HEK293 (cell line): Measurements from ENCODE around the gene CDK6.

Experiments
- CTCF ChIA-PET: fragments of 350-600 bp; formaldehyde crosslinking; extraction: SDS; loops from one replicate; lab custom pipeline; 2021; ENCODE audit warnings: antibody characterized with exemption; lab: Yijun Ruan, JAX
- POLR2A ChIA-PET: fragments of 300-600 bp; formaldehyde crosslinking; extraction: SDS; loops from one replicate; lab custom pipeline; 2020; ENCODE audit warnings: antibody characterized with exemption, inconsistent platforms; lab: Yijun Ruan, JAX
- H3K27ac ChIP-seq: fragments of 200-500 bp; sonication (Bioruptor generic); 2 replicates; pipeline ENCODE4 v1.5.1; 2014; ENCODE audit warnings: low read depth, low read length, control low read depth, inconsistent platforms; ENCODE audit errors: extremely low read depth
- H3K36me3 ChIP-seq, 2 experiments: fragments of 200-500 bp in 1 of 2; sonication (Bioruptor generic) in 1 of 2; 1 replicate in 1 of 2; 2 replicates in 1 of 2; pipeline ENCODE4 v1.5.1; 2014 to 2017; ENCODE audit warnings: inconsistent platforms in 2 of 2, low read length in 2 of 2; ENCODE audit not compliant: control insufficient read depth in 2 of 2, insufficient read depth in 1 of 2
- H3K4me1 ChIP-seq: fragments of 200-500 bp; sonication (Bioruptor generic); 2 replicates; pipeline ENCODE4 v1.5.1; 2014; ENCODE audit warnings: mild to moderate bottlenecking, low read length, inconsistent platforms; ENCODE audit not compliant: control insufficient read depth, insufficient read depth
- H3K4me3 ChIP-seq: 2 replicates; pipeline ENCODE4 v1.5.1; 2011; ENCODE audit warnings: low read depth, mild to moderate bottlenecking, control low read depth, low read length, moderate library complexity
- H3K9me3 ChIP-seq: fragments of 200-500 bp; sonication (Bioruptor generic); 2 replicates; pipeline ENCODE4 v1.5.1; 2014; ENCODE audit warnings: low read depth, low read length, inconsistent platforms; ENCODE audit not compliant: control insufficient read depth, insufficient read depth
- GFI1B ChIP-seq: fragments of 450-650 bp; formaldehyde crosslinking; IDR thresholded peaks from 2 replicates; pipeline ENCODE4 v1.5.1; 2016; ENCODE audit warnings: missing biosample characterization, missing genetic modification characterization
- YY1 ChIP-seq: fragments of 450-650 bp; formaldehyde crosslinking; IDR thresholded peaks from 2 replicates; pipeline ENCODE4 v1.5.1; 2018; ENCODE audit warnings: missing biosample characterization, missing genetic modification characterization
- ZBTB21 ChIP-seq: fragments of 450-650 bp; formaldehyde crosslinking; IDR thresholded peaks from 2 replicates; pipeline ENCODE4 v1.5.1; 2017; ENCODE audit warnings: missing biosample characterization, missing genetic modification characterization
- ZBTB8A ChIP-seq: fragments of 450-650 bp; formaldehyde crosslinking; IDR thresholded peaks from 2 replicates; pipeline ENCODE4 v1.5.1; 2016; ENCODE audit warnings: missing biosample characterization, missing genetic modification characterization
- ZFP37 ChIP-seq: fragments of 450-650 bp; formaldehyde crosslinking; IDR thresholded peaks from 2 replicates; pipeline ENCODE4 v1.5.1; 2016; ENCODE audit warnings: missing biosample characterization, missing genetic modification characterization
- ZNF175 ChIP-seq: fragments of 450-650 bp; formaldehyde crosslinking; IDR thresholded peaks from 2 replicates; pipeline ENCODE4 v1.5.1; 2016; ENCODE audit warnings: missing biosample characterization, missing genetic modification characterization
- ZNF202 ChIP-seq: fragments of 450-650 bp; formaldehyde crosslinking; IDR thresholded peaks from 2 replicates; pipeline ENCODE4 v1.5.1; 2016; ENCODE audit warnings: missing biosample characterization, missing genetic modification characterization, borderline replicate concordance
- ZNF223 ChIP-seq: fragments of 450-650 bp; formaldehyde crosslinking; IDR thresholded peaks from 2 replicates; pipeline ENCODE4 v1.5.1; 2016; ENCODE audit warnings: missing biosample characterization, missing genetic modification characterization
- ZNF24 ChIP-seq: fragments of 450-650 bp; formaldehyde crosslinking; IDR thresholded peaks from 2 replicates; pipeline ENCODE4 v1.5.1; 2016; ENCODE audit warnings: missing biosample characterization, missing genetic modification characterization
- ZNF473 ChIP-seq: fragments of 450-650 bp; formaldehyde crosslinking; IDR thresholded peaks from 2 replicates; pipeline ENCODE4 v1.5.1; 2017; ENCODE audit warnings: missing biosample characterization, missing genetic modification characterization
- ZNF658 ChIP-seq: fragments of 450-650 bp; formaldehyde crosslinking; IDR thresholded peaks from 2 replicates; pipeline ENCODE4; 2016; ENCODE audit warnings: missing biosample characterization, missing genetic modification characterization
- ZNF701 ChIP-seq: fragments of 450-650 bp; formaldehyde crosslinking; IDR thresholded peaks from 2 replicates; pipeline ENCODE4 v1.5.1; 2016; ENCODE audit warnings: missing biosample characterization, missing genetic modification characterization
- ZNF777 ChIP-seq: fragments of 450-650 bp; formaldehyde crosslinking; IDR thresholded peaks from 2 replicates; pipeline ENCODE4 v1.5.1; 2017; ENCODE audit warnings: missing biosample characterization, missing genetic modification characterization, borderline replicate concordance
- ZSCAN23 ChIP-seq: fragments of 450-650 bp; formaldehyde crosslinking; IDR thresholded peaks from 2 replicates; pipeline ENCODE4 v1.5.1; 2016; ENCODE audit warnings: missing biosample characterization, missing genetic modification characterization
- TF ChIP-seq, protein P1 (sequence below): fragments of 450-650 bp; formaldehyde crosslinking; IDR thresholded peaks from 2 replicates; pipeline ENCODE4 v1.5.1; 2017; ENCODE audit warnings: missing biosample characterization, missing genetic modification characterization
- TF ChIP-seq, protein P2 (sequence below): fragments of 450-650 bp; formaldehyde crosslinking; IDR thresholded peaks from 2 replicates; pipeline ENCODE4 v1.5.1; 2017; ENCODE audit warnings: missing biosample characterization, missing genetic modification characterization
- TF ChIP-seq, protein P3 (sequence below): fragments of 450-650 bp; formaldehyde crosslinking; IDR thresholded peaks from 2 replicates; pipeline ENCODE4 v1.5.1; 2016; ENCODE audit warnings: missing biosample characterization, missing genetic modification characterization
- TF ChIP-seq, protein P4 (sequence below): fragments of 450-650 bp; formaldehyde crosslinking; optimal IDR thresholded peaks from 2 replicates; pipeline ENCODE3; 2016; ENCODE audit warnings: missing biosample characterization, mild to moderate bottlenecking, missing genetic modification characterization
- TF ChIP-seq, protein P5 (sequence below): fragments of 450-650 bp; IDR thresholded peaks from 2 replicates; pipeline ENCODE4 v1.5.1; 2018; ENCODE audit warnings: missing biosample characterization, mild to moderate bottlenecking, missing genetic modification characterization

CDK6 gene

DNA sequence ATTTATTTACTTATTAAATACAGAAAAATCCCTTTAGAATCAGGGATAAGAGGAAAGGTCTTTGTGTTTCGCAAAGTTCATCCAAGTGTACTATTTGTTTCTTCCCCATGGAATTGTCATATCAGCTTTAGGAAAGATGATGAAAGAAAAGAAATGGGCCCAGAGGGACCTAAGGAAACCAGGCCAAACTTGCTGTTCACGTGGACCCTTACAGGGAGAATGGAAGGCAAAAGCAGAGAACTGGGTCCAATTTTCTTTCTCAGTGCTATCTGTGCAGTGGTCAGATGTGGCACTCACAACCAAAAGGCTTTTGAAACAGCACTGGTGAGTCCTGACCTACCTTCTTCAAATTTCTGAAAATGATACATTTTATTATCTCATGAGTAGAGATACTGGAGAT lies 192.6 kb downstream of the CDK6 start:
- Histone ChIP-seq H3K4me1 (peaks cover 4% of the 10 kb centered on the region), H3K36me3 (no peaks in the 10 kb centered on the region), H3K4me3 (no peak overlapping the region)
- TF ChIP-seq, protein P1, sequence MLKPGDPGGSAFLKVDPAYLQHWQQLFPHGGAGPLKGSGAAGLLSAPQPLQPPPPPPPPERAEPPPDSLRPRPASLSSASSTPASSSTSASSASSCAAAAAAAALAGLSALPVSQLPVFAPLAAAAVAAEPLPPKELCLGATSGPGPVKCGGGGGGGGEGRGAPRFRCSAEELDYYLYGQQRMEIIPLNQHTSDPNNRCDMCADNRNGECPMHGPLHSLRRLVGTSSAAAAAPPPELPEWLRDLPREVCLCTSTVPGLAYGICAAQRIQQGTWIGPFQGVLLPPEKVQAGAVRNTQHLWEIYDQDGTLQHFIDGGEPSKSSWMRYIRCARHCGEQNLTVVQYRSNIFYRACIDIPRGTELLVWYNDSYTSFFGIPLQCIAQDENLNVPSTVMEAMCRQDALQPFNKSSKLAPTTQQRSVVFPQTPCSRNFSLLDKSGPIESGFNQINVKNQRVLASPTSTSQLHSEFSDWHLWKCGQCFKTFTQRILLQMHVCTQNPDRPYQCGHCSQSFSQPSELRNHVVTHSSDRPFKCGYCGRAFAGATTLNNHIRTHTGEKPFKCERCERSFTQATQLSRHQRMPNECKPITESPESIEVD (tag by site-specific recombination), result no peak
- TF ChIP-seq ZNF223 (tag by site-specific recombination) (no peak), ZBTB8A (tag by site-specific recombination) (no peak), ZFP37 (tag by site-specific recombination) (no peak), ZBTB21 (tag by site-specific recombination) (no peak), ZSCAN23 (tag by site-specific recombination) (no peak)
- TF ChIP-seq, protein P2, sequence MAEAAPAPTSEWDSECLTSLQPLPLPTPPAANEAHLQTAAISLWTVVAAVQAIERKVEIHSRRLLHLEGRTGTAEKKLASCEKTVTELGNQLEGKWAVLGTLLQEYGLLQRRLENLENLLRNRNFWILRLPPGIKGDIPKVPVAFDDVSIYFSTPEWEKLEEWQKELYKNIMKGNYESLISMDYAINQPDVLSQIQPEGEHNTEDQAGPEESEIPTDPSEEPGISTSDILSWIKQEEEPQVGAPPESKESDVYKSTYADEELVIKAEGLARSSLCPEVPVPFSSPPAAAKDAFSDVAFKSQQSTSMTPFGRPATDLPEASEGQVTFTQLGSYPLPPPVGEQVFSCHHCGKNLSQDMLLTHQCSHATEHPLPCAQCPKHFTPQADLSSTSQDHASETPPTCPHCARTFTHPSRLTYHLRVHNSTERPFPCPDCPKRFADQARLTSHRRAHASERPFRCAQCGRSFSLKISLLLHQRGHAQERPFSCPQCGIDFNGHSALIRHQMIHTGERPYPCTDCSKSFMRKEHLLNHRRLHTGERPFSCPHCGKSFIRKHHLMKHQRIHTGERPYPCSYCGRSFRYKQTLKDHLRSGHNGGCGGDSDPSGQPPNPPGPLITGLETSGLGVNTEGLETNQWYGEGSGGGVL (tag by site-specific recombination), result no peak
- TF ChIP-seq, protein P3, sequence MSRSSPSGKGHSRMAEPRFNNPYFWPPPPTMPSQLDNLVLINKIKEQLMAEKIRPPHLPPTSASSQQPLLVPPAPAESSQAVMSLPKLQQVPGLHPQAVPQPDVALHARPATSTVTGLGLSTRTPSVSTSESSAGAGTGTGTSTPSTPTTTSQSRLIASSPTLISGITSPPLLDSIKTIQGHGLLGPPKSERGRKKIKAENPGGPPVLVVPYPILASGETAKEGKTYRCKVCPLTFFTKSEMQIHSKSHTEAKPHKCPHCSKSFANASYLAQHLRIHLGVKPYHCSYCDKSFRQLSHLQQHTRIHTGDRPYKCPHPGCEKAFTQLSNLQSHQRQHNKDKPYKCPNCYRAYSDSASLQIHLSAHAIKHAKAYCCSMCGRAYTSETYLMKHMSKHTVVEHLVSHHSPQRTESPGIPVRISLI (tag by site-specific recombination), result no peak
- TF ChIP-seq, all 188 proteins: peak for 0
- ChIA-PET CTCF (interaction anchor here (0.6 kb wide), 1 partner anchor 53 kb away, joined by 3 read pairs; the partner anchor contains the start of gene FAM133B), POLR2A (no interaction called here)
- Histone ChIP-seq H3K27ac (no peak overlapping the region), H3K9me3 (no peaks in the 10 kb centered on the region)

DNA sequence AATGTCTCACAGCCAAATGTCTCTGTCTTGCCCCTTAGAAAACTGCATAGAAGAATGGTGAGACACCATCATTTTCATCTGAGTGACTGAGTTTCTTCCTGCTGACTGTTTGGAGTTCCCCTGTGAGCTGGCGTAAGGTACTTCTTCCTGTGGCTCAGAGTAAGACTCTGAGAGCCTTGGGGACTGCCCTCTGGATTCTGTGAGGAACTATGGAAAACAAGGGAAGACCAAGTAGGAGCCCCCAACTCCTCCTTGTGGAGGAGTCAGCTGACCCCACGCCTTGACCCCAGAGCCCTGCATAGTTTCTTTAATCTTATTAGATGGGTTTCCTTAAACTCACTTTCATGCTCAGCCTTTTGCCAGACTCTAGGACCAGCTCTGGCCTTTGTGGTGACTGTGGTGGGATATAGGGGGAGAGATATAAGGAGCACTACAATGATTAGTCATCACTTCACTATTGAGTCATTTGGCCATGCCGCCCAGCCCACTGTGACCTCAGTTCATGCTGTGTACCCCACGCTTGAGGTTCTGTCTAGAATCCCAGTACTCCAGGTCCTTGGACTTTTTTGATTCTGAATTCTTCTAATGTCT lies 194.4 kb downstream of the CDK6 start:
- H3K9me3 ChIP-seq, result no peaks in the 10 kb centered on the region
- TF ChIP-seq ZNF777, result no peak
- no peak for TF ChIP-seq ZNF701
- TF ChIP-seq ZNF658 (tag by site-specific recombination), result no peak
- TF ChIP-seq, protein P2 (tag by site-specific recombination), result no peak
- TF ChIP-seq ZNF175, result no peak
- TF ChIP-seq ZNF473, result no peak
- TF ChIP-seq YY1, result no peak
- CTCF ChIA-PET, result interaction anchor here (0.6 to 0.7 kb wide), 2 partner anchors 791 to 1398 kb away, joined by 3 to 4 read pairs; no protein-coding TSS in a partner anchor
- no peaks in the 10 kb centered on the region for H3K36me3 ChIP-seq
- no peak overlapping the region for H3K4me3 ChIP-seq
- POLR2A ChIA-PET, result no interaction called here
- H3K4me1 ChIP-seq, result peaks cover 4% of the 10 kb centered on the region
- H3K27ac ChIP-seq, result no peak overlapping the region

DNA sequence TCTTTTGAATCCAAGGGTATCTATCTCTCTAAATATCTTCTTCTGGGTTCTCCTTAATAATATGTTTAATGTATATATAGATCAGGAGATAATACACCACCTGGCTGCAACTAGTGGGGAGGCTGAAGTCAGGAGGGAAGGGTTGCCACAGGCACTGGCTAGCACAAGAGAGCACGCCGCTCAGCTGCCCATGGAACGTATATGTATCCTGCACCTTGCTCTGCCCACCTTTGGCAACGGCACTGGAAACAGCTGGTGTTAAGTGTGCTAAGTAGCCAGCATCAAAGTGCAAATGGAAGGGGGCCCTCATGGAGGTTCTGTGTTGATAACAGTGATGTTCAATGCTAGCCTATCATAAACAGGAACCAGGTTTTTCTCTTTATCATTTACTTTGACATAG lies 196.4 kb downstream of the CDK6 start:
- H3K4me3 ChIP-seq, result no peak overlapping the region
- CTCF ChIA-PET, result no interaction called here
- POLR2A ChIA-PET, result no interaction called here
- TF ChIP-seq GFI1B (tag by site-specific recombination), result no peak
- TF ChIP-seq ZNF202, result no peak
- no peak for TF ChIP-seq ZNF24 (tag by site-specific recombination)
- TF ChIP-seq, protein P4, sequence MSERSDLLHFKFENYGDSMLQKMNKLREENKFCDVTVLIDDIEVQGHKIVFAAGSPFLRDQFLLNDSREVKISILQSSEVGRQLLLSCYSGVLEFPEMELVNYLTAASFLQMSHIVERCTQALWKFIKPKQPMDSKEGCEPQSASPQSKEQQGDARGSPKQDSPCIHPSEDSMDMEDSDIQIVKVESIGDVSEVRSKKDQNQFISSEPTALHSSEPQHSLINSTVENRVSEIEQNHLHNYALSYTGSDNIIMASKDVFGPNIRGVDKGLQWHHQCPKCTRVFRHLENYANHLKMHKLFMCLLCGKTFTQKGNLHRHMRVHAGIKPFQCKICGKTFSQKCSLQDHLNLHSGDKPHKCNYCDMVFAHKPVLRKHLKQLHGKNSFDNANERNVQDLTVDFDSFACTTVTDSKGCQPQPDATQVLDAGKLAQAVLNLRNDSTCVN (tag by site-specific recombination), result no peak
- TF ChIP-seq, protein P5, sequence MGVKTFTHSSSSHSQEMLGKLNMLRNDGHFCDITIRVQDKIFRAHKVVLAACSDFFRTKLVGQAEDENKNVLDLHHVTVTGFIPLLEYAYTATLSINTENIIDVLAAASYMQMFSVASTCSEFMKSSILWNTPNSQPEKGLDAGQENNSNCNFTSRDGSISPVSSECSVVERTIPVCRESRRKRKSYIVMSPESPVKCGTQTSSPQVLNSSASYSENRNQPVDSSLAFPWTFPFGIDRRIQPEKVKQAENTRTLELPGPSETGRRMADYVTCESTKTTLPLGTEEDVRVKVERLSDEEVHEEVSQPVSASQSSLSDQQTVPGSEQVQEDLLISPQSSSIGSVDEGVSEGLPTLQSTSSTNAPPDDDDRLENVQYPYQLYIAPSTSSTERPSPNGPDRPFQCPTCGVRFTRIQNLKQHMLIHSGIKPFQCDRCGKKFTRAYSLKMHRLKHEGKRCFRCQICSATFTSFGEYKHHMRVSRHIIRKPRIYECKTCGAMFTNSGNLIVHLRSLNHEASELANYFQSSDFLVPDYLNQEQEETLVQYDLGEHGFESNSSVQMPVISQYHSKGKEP (tag by site-specific recombination), result no peak

More for the DNA sequence above, 196.4 kb downstream of the CDK6 start:
- H3K27ac ChIP-seq, result no peak overlapping the region
- H3K9me3 ChIP-seq, result no peaks in the 10 kb centered on the region
- H3K4me1 ChIP-seq, result peaks cover 4% of the 10 kb centered on the region
- H3K36me3 ChIP-seq, result no peaks in the 10 kb centered on the region
